Measurements from ENCODE around the gene SPAG8. TPM values are rescaled to one million over a fixed set of nuclear protein-coding genes. Genes with fewer than 3 reads are reported as not detected.

Gene SPAG8
- total and polyA plus RNA-seq, 2 experiments from 2014 or later = 0.45 TPM

GRCh38 chr9:35763803-35764202, 48.3 kb downstream of the SPAG8 start (continued):
- TF ChIP-seq, protein P1, sequence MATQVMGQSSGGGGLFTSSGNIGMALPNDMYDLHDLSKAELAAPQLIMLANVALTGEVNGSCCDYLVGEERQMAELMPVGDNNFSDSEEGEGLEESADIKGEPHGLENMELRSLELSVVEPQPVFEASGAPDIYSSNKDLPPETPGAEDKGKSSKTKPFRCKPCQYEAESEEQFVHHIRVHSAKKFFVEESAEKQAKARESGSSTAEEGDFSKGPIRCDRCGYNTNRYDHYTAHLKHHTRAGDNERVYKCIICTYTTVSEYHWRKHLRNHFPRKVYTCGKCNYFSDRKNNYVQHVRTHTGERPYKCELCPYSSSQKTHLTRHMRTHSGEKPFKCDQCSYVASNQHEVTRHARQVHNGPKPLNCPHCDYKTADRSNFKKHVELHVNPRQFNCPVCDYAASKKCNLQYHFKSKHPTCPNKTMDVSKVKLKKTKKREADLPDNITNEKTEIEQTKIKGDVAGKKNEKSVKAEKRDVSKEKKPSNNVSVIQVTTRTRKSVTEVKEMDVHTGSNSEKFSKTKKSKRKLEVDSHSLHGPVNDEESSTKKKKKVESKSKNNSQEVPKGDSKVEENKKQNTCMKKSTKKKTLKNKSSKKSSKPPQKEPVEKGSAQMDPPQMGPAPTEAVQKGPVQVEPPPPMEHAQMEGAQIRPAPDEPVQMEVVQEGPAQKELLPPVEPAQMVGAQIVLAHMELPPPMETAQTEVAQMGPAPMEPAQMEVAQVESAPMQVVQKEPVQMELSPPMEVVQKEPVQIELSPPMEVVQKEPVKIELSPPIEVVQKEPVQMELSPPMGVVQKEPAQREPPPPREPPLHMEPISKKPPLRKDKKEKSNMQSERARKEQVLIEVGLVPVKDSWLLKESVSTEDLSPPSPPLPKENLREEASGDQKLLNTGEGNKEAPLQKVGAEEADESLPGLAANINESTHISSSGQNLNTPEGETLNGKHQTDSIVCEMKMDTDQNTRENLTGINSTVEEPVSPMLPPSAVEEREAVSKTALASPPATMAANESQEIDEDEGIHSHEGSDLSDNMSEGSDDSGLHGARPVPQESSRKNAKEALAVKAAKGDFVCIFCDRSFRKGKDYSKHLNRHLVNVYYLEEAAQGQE (IDR thresholded peaks at IDR 0.05; ENCODE audit: unreplicated experiment) = no peak
- TF ChIP-seq ZNF462 (CRISPR knock-in tag; IDR thresholded peaks at IDR 0.05) = no peak

- ATAC-seq = no peak
- no peak overlapping the region for H3K27ac Mint-ChIP-seq
- peaks cover 67% of the 10 kb centered on the region for H3K79me2 ChIP-seq (replicated peaks; ENCODE audit: insufficient read depth)
Observed at GRCh38 chr9:35763181-35763580, 48.9 kb downstream of the SPAG8 start.

More at GRCh38 chr9:35763181-35763580, 48.9 kb downstream of the SPAG8 start:
- H3K4me2 ChIP-seq = no peak overlapping the region
- H2AFZ ChIP-seq = no peak overlapping the region
- Mint-ChIP-seq H3K4me3 (no peak overlapping the region), H3K4me1 (peaks cover 37% of the 10 kb centered on the region), H3K36me3 (ENCODE audit: low read depth) (peaks cover 3% of the 10 kb centered on the region; the same call in 1 of the 3 replicates), H3K9me3 (no peaks in the 10 kb centered on the region), H3K27me3 (ENCODE audit: insufficient read depth, low read depth, poor library complexity) (no peaks in the 10 kb centered on the region)
- no peak for TF ChIP-seq JUNB (IDR thresholded peaks at IDR 0.05; ENCODE audit: unreplicated experiment)
- TF ChIP-seq, protein P1 (IDR thresholded peaks at IDR 0.05; ENCODE audit: unreplicated experiment) = no peak
- TF ChIP-seq, protein P2, sequence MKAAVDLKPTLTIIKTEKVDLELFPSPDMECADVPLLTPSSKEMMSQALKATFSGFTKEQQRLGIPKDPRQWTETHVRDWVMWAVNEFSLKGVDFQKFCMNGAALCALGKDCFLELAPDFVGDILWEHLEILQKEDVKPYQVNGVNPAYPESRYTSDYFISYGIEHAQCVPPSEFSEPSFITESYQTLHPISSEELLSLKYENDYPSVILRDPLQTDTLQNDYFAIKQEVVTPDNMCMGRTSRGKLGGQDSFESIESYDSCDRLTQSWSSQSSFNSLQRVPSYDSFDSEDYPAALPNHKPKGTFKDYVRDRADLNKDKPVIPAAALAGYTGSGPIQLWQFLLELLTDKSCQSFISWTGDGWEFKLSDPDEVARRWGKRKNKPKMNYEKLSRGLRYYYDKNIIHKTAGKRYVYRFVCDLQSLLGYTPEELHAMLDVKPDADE (IDR thresholded peaks at IDR 0.05) = no peak
- H3K4me3 ChIP-seq = no peak overlapping the region
- no peaks in the 10 kb centered on the region; the same call in 1 of the 2 replicates for H3F3A ChIP-seq (replicated peaks; ENCODE audit: low read depth)
- 0 out of 2 replicates have a peak, but pooled peaks cover 3% of the 10 kb centered on the region for H4K20me1 ChIP-seq (replicated peaks; ENCODE audit: insufficient read depth)
- H3K4me1 ChIP-seq (ENCODE audit: insufficient read depth) = peaks cover 8% of the 10 kb centered on the region
- H3K27me3 ChIP-seq (ENCODE audit: insufficient read depth) = no peaks in the 10 kb centered on the region
- no peaks in the 10 kb centered on the region for H3K36me3 ChIP-seq (ENCODE audit: insufficient read depth)
- H3K27ac ChIP-seq (ENCODE audit: low read depth) = no peak overlapping the region
- no peak for DNase-seq (ENCODE audit: low spot score)
- no peaks in the 10 kb centered on the region for H3K9me2 ChIP-seq (ENCODE audit: insufficient read depth)

Data from GM23338 (cell line).